NCI-H1092 treated with DMSO at 0.1 percent for 48 hours (cell line): ENCODE data around the gene TMEM132D.
"Not testable (repeated sequence)": the region's sequence is repeated elsewhere in the genome, so short reads cannot be mapped to it uniquely, and the experiment has no call there.

ENCODE experiments used
- DNase-seq: peaks from one replicate; lab custom pipeline; 2025; lab: John Stamatoyannopoulos, UW

The TMEM132D gene

DNA sequence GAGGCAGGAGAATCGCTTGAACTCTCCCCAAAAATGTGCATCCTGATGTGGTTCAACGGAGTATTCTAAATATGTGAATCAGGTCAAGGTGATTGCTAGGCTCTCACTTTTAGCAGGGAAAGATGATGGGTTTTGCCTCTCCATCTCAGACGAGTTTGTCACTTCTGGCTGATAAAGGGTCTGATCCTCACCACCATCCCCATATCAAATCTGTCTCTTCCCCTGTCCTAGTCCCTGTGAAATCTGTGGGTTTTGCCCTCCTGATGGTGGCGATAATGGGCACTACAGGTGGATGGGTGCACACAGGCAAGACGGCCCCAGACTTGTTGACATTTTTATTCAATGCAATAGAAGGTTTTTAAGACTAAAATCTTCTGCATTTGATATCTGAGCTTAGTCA is 665.9 kb downstream of the TMEM132D start:
- DNase-seq, result no peak

- no peak for DNase-seq
Measured at GRCh38 chr12:129234209-129234608, 669.6 kb downstream of the TMEM132D start.

DNA sequence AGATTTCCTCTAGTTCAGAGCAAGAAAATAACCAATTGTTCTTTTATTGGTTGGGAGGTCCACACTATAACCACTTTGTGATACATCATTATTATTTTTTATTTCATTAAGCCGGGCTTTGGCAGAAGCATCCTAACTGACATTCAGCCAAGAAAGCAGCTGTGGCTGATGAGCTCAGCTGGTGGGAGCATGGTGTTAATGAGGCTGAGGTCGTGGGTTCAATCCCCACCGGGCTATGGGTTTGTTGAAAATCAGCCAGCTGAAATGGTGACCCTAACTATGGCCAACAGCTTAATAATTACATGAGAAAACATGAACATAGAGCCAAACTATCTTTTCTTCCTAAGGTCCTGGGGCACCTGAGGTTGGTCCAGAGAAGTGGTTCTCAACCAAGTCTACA is 672.3 kb downstream of the TMEM132D start:
- DNase-seq, result no peak

DNA sequence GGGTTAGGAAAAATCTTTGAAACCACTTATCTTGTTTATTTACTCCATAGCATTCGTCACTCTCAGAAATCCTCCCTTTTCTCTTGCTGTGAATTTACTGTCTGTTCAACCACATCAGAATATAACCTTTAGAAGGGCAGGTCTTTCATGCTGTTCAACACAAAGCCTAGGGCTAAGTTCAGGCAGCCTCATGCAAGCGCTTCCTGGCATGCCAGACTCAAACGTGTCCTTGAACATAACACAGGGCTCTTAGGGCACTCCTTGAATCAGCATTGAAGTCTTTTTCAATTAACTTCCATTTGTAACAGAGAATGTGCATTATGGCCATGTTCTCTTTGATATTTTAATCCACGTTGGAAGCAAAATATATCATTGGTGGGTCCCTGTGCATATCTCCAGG is 672.8 kb downstream of the TMEM132D start:
- DNase-seq, result no peak

DNA sequence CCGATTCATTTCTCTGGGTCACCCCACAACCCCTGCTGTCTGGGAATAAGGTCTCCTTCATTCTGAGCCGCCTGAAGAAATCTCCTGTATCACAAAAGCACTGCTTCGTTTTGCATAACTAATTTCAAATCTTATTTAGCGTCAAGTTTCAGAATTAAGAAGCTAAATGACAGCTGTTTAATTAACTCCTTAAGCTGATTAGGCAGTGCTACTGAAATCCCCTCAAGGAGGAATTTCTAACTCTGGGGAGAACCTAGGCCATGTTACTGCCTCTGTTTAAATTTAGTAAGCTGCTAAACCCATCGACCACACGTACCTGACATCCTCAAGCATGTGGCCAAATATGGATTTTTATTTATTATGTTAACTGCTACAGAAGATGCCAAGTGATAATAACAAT is 677.0 kb downstream of the TMEM132D start:
- DNase-seq, result no peak

GRCh38 chr12:129226005-129226404 is 677.8 kb downstream of the TMEM132D start:
- no peak for DNase-seq

- DNase-seq, result no peak
Measured at GRCh38 chr12:129215556-129215955, 688.3 kb downstream of the TMEM132D start.

DNA sequence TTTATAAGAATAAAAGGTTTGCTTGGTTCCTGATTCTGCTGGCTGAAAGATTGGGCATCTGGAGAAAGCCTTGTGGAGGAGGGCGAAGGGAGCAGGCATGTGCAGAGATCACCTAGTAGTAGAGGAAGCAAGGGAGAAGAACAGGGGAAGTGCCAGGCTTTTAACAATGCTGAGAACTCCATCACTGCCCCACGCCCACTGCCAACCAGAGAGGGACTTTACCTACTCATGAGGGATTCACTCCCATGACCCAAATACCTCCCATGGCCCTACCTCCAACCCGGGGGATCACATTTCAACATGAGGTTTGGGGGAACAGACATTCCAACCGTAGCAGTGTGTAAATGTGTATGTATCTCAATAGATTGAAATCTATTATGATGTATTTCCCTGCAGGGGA is 690.3 kb downstream of the TMEM132D start:
- no peak for DNase-seq

- DNase-seq, result no peak
Measured at GRCh38 chr12:129211862-129212630, 691.8 kb downstream of the TMEM132D start.

GRCh38 chr12:129208566-129208965 is 695.3 kb downstream of the TMEM132D start:
- no peak for DNase-seq

DNA sequence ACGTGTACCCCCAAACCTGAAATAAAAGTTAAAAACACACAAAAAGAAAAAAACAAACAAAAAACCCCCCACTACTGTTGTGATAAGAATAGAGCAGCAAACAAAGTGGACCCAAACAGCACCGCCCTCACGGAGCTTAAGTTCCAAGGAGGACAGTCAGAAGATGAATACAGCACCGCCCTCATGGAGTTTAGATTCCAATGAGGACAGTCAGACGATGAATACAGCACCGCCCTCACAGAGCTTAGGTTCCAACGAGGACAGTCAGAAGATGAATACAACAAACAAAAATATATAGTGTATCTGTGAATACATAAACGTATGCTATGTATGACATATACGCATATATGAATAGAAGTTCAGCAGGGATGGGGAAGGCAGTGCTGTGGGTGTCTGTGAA is 696.7 kb downstream of the TMEM132D start:
- no peak for DNase-seq

DNA sequence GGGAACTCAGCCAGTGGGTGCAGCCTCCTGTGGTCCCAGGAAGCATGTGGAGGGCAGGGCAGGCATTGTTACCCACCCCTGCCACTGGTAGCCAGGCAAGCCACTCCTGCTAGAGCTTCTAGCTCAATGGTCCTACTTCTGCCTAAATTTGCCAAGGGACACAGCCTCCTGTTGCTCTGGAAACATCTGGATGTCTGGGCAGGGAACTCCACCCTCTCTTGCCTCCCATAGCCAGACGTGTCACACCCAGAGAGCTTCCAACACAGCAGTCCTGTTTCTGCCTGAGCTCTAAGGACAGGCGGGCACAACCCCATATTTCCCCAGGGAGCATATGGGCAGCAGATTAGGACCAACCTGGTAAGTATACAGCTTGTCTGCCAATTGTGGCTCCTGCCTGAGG is 700.4 kb downstream of the TMEM132D start:
- no peak for DNase-seq

- DNase-seq, result no peak
Measured at GRCh38 chr12:129202109-129202814, 701.6 kb downstream of the TMEM132D start.

DNA sequence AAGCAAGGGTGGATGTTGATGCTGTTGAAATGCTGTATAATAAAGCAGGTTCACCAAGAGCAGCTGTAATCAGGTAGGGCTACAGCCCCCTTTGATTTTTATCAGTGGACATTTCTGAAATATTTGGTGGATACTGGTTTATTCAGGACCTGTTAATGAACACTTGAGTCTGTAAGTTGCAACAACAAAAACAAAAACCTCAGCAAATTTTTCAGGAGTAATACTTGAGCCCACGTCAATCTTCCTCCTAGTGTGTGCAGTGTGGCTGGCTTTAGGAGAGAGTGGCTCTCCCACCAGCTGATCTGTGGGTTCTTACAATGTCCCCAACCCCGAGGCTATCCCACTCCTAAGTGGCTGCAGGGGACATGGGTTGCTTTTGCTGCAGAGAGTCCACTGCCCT is 702.8 kb downstream of the TMEM132D start:
- no peak for DNase-seq

DNA sequence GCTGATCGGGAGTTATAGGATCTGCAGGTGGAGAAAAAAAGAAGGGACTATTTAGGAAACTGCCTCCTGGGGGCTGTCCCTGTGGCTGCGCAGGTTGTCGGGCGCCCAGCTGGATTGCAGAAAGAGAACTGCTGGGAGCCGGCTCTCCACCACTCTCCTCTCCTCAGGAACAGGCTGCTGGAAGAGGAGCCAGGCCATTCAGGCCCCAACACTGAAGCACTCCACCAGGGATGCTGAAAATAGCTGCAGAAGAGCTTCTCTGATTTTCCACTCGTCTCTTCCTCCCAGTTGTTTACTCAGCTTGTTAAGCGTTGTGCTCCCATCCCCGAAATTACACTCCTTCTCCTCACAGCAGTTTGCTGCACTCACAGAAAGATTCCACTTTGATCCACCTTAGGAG is 703.2 kb downstream of the TMEM132D start:
- DNase-seq, result peak; percentile 69

GRCh38 chr12:129196927-129197326 is 706.9 kb downstream of the TMEM132D start:
- no peak for DNase-seq

- no peak for DNase-seq
Measured at GRCh38 chr12:129195081-129195480, 708.7 kb downstream of the TMEM132D start.

GRCh38 chr12:129193263-129193871 is 710.5 kb downstream of the TMEM132D start:
- no peak for DNase-seq

GRCh38 chr12:129190827-129191226 is 713.0 kb downstream of the TMEM132D start:
- DNase-seq, result no peak

DNA sequence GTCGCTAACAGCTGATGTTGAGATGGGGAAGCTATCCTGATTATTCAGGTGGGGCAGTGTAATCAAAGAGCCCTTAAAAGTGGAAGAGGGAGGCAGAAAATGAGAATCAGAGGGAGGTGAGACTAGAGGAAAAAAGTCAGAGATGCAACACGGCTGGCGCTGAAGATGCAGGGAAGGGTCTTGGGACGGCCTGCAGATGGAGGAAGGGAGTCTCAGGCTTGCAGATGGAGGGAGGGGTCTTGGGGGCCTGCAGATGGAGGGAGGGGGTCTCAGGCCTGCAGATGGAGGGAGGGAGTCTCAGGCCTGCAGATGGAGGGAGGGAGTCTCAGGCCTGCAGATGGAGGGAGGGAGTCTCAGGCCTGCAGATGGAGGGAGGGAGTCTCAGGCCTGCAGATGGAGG is 713.9 kb downstream of the TMEM132D start:
- DNase-seq, result not testable (repeated sequence)

DNA sequence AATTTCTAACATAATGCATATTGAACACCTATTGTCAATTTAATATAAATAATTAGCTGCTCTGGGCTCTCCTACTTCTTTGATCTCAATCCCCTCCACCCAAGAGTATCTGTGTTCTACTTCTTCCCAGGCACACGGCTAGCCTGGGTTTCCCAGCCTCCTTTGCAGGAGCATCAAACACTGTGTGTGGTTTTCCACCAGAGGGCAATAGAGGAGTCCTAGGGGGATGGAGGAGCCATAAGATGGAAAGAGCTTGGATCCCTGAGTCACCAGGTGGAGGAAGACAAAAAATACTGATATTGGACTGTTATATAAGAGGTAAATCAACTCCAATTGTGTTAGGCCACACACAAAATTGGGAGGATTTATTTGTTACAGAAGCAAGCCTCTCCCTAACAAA is 716.9 kb downstream of the TMEM132D start:
- no peak for DNase-seq

DNA sequence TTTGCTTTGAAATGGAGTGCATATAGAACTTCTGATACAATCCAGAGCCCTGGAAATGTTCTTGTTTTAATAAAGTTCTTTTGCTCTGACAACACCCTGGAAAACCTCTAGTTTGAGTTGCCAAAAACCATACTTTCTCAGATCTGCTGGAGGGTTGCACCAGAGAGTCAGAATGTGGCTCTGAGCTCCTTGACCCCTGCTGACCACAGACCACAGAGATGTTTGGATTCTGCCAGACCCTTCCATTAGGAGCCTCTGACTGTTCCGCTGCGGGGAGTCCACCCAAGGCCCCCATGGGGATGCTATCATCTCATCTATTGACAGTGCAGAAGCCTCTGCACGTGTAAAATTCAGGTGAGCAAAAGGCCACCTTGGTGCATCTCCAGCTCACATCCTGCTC is 718.0 kb downstream of the TMEM132D start:
- no peak for DNase-seq
